Small intestine (tissue), 7 donors: ENCODE data around the gene HOXA3. TPM values are rescaled to one million over a fixed set of nuclear protein-coding genes. Genes with fewer than 3 reads are reported as not detected.
A peak's percentile ranks its signal among the peaks of the same experiment; 100 is the strongest.

Source experiments
- DNase-seq, 2 donors: peaks; one replicate each; pipeline versions ENCODE4 v3.0.0 to v3.0.0-alpha.2; 2013
- FAIRE-seq: peaks from 2 replicates; lab custom pipeline; 2012; peaks lifted over from hg19 to GRCh38; lab: Jason Lieb, UNC
- H3K27ac ChIP-seq, 3 donors: one replicate each; pipeline ENCODE4 v1.5.1; 2013; ENCODE audit warnings: low read length in 2 of 3, mild to moderate bottlenecking in 2 of 3, control low read depth in 1 of 3, inconsistent platforms in 1 of 3, low read depth in 1 of 3, moderate library complexity in 1 of 3
- H3K27me3 ChIP-seq, 3 donors: one replicate each; pipeline ENCODE4 v1.6.1; 2013; ENCODE audit warnings: low read length in 3 of 3, inconsistent platforms in 1 of 3; ENCODE audit not compliant: control insufficient read depth in 3 of 3, insufficient read depth in 3 of 3
- H3K36me3 ChIP-seq, 3 donors: one replicate each; pipeline ENCODE4 v1.6.1; 2013; ENCODE audit warnings: low read length in 3 of 3, inconsistent platforms in 1 of 3, low read depth in 1 of 3, mild to moderate bottlenecking in 1 of 3, moderate library complexity in 1 of 3; ENCODE audit not compliant: control insufficient read depth in 3 of 3, insufficient read depth in 2 of 3
- H3K4me1 ChIP-seq, 3 donors: one replicate each; pipeline ENCODE4 v1.6.1; 2013; ENCODE audit warnings: low read length in 2 of 3, inconsistent platforms in 1 of 3, low read depth in 1 of 3, mild to moderate bottlenecking in 1 of 3, moderate library complexity in 1 of 3; ENCODE audit not compliant: control insufficient read depth in 3 of 3, insufficient read depth in 2 of 3
- H3K4me3 ChIP-seq, 3 donors: one replicate each; pipeline ENCODE4 v1.5.1; 2013; ENCODE audit warnings: low read length in 3 of 3, control low read depth in 1 of 3, inconsistent platforms in 1 of 3, low read depth in 1 of 3, mild to moderate bottlenecking in 1 of 3, moderate library complexity in 1 of 3
- H3K9me3 ChIP-seq, 2 donors: one replicate each; pipeline ENCODE4 v1.6.1; 2013; ENCODE audit warnings: low read depth in 1 of 2, low read length in 1 of 2; ENCODE audit not compliant: control insufficient read depth in 2 of 2, insufficient read depth in 1 of 2
- whole genome bisulfite sequencing, 3 donors: extraction: QIAGEN DNeasy Blood & Tissue Kit; methylation state at CpG; one replicate each; pipeline ENCODE4 v1.1.7; 2013; 5-methylcytosine and 5-hydroxymethylcytosine counted together
- polyA plus RNA-seq, 4 donors: library from polyadenylated mRNA; stranded (reverse) in 3 of 4; unstranded in 1 of 4; fragments of 200-250 nt in 3 of 4; fragments of 120-200 nt in 1 of 4; gene quantifications; one replicate each; pipeline versions ENCODE4 v1.2.1 to v1.2.3, GENCODE V29; 2013
- donor health status: healthy with polysubstance abuse.
- donor health status: control.
- donor health status: control.
- donor health status: Bipolar disorder and iron deficiency.
- donor health status: healthy.

The HOXA3 gene
- polyA plus RNA-seq, 4 donors, result 0.45 to 47.4 (median 1.9) TPM

DNA sequence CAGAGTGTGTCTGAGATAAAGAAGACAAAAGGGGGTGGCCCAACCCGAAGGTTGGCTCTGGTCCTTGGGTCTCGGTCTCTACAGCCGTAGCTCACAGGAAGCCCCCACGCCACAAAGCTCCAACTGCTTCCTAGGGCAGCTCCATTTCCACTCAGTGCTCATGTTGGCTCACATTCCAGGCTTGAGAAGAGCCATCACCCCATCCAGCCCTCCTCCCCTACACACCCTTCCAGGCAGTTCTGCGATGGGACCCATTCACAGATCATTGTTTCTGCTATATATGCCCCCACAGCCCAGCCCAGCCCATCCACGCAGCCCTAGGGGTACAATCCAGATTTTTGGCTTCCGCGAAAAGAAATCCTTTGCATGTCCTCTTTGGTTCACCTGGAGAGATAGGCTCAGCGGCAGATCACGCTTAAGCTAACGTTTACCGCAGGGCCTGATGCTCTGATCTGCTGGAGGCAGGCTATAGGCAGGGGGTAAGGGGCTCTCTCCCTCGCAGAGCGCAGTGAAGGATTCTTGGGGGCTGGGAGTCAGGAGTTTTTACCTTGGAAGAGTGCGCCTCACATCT lies 38.9 kb upstream of the HOXA3 start:
- peaks cover 0 to 11% (median 5%) of the 10 kb centered on the region in 3 donors for H3K4me1 ChIP-seq
- DNase-seq (no peak), FAIRE-seq (no peak)
- no peaks in the 10 kb centered on the region for H3K36me3 ChIP-seq
- WGBS, 3 donors, result 16 to 27% (median 24%) methylated on average over 15 of the region's 15 CpGs
- H3K9me3 ChIP-seq, result no peaks in the 10 kb centered on the region
- H3K4me3 ChIP-seq, result peak overlapping the region in 1 of 3 donors; percentile 27
- H3K27ac ChIP-seq, result peak overlapping the region in 1 of 3 donors; percentile 9
- H3K27me3 ChIP-seq, result peaks cover 14 to 93% (median 69%) of the 10 kb centered on the region in 3 donors

DNA sequence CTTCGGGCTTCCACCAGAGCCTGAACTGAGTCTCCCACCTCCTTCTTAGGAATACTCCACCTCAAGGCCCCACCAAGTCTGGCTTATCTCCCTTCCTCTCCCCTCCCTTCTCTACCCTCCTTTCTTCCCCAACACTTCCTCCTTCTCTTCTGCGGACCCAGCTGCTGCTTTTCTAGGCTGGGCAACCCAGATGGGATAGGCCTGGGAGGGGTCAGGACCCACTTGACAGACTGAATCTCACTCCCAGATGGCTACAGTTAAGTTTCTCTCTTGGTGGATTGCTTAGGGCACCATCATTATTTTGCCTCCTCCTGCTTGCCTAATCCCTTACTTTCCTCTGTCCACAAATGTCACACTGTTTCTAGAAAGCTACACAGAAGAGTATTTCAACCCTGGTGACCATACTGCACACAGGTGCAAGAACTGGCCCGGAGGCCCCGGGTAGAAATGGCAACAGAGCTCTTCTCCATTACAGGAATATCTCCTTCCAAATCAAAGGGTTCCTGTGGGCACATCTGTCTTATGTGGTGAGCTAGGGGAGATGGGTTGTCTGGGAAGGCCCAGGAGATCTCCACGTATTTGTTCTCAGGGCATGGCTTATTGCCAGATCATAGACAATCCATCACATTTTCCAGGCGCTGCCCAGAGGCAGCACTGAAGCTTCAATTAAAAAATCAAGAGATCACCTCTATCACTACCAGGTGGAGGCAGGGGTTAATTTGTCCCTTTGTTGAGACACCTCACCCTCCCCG lies 37.8 kb upstream of the HOXA3 start:
- FAIRE-seq (no peak), DNase-seq (no peak)
- H3K9me3 ChIP-seq, result peaks cover 0 to 8% of the 10 kb centered on the region in 2 donors
- H3K4me1 ChIP-seq, result peaks cover 0 to 11% (median 5%) of the 10 kb centered on the region in 3 donors
- peak overlapping the region in 1 of 3 donors; percentile 68 for H3K27ac ChIP-seq
- 19 to 43% (median 32%) methylated on average over 7 of the region's 7 CpGs for WGBS, 3 donors
- H3K27me3 ChIP-seq, result peaks cover 16 to 97% (median 79%) of the 10 kb centered on the region in 3 donors
- no peak overlapping the region for H3K4me3 ChIP-seq
- no peaks in the 10 kb centered on the region for H3K36me3 ChIP-seq

DNA sequence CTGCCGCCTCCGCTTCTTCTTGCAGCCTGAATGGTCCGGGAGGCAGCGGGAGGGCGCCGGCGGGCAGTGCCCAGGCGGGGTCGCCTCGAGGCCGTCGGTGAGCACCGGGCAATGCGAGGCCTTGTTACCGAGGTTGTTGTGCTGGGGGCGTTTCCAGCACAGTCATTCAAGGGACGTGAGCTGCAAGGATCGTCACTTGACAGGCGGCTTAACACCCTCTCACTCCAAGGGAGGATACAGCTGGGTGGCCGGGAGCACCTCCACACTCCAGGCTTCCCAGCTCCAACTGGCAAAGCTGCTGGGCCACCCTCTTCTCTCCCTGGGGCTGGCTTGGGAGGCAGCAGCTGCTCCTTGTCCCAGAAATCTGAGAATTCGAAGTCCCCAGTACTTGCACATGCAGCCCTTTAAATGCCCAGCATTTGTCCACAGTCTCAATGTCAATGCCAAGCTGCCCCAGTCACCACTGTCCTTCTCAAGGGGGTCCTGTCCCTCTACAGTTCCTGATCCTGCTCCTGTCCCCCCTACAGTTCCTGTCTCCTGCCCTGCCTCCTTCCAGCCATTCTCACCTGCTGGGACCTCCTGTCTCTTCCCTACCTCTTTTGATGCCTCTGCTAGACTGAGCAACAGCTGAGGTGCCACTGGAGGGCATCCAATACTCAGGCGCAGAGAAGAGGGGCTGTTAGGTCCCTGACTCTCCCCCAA lies 37.1 kb upstream of the HOXA3 start:
- Histone ChIP-seq H3K36me3 (no peaks in the 10 kb centered on the region), H3K9me3 (peaks cover 0 to 8% of the 10 kb centered on the region in 2 donors), H3K4me3 (peak overlapping the region in 1 of 3 donors; percentile 28), H3K4me1 (peaks cover 4 to 11% (median 7%) of the 10 kb centered on the region in 3 donors), H3K27me3 (peaks cover 16 to 97% (median 83%) of the 10 kb centered on the region in 3 donors), H3K27ac (peak overlapping the region in 1 of 3 donors; percentile 68)
- no peak for DNase-seq
- 7 to 14% (median 11%) methylated on average over 22 of the region's 22 CpGs for WGBS, 3 donors
- FAIRE-seq, result no peak

DNA sequence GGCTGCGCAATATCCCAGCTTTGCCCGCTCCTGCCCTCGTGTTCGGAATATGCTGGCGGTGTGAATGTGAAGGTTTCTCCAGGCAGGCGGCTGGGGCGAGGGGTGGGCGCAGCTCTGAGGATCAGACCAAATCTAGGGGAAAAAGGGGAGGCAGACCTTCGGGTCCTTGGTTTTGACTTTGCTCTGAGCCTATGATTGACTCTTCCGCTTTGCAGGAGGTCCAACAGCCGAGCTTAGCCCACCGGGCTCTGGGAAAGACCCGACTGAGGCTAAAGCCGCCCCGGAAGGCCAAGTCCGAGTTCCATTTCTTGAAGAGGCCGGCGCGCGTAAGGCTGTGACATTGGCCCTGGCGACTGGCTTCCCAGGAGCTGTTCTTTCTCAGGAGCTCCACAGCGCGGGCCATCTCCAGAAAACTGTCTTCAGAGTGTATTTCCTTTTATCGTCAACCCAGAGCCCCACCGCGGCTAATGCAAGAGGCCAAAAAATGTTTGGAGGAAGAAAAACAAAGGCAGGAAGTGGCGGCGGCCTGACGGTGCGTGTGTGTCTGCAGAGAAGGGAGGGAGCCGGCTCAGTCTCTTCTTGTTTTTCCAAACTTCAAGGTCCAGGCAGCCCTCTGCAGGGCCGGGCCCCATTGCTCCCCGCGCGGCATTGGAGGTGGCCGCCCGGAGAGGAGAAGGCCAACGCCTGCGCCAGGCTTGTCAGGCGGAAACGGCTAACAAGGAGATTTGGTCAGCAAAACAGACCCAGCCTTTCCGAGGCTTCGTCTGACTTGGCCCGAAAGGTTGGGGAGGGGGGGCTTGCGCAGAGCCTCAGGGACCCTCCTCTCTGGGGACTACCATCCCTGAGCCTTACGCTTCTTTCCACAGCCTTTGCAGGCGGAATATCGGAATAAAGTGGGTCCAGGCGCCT lies 36.3 kb upstream of the HOXA3 start:
- 4 to 9% (median 8%) methylated on average over 48 to 49 of the region's 49 CpGs for WGBS, 3 donors
- DNase-seq (no peak), FAIRE-seq (no peak)
- Histone ChIP-seq H3K27ac (peak overlapping the region in 1 of 3 donors; percentile 68), H3K9me3 (peaks cover 0 to 8% of the 10 kb centered on the region in 2 donors), H3K4me3 (peak overlapping the region in 2 of 3 donors; percentile 20 to 28), H3K36me3 (no peaks in the 10 kb centered on the region), H3K4me1 (peaks cover 4 to 15% (median 7%) of the 10 kb centered on the region in 3 donors), H3K27me3 (peaks cover 16 to 96% (median 84%) of the 10 kb centered on the region in 3 donors)

DNA sequence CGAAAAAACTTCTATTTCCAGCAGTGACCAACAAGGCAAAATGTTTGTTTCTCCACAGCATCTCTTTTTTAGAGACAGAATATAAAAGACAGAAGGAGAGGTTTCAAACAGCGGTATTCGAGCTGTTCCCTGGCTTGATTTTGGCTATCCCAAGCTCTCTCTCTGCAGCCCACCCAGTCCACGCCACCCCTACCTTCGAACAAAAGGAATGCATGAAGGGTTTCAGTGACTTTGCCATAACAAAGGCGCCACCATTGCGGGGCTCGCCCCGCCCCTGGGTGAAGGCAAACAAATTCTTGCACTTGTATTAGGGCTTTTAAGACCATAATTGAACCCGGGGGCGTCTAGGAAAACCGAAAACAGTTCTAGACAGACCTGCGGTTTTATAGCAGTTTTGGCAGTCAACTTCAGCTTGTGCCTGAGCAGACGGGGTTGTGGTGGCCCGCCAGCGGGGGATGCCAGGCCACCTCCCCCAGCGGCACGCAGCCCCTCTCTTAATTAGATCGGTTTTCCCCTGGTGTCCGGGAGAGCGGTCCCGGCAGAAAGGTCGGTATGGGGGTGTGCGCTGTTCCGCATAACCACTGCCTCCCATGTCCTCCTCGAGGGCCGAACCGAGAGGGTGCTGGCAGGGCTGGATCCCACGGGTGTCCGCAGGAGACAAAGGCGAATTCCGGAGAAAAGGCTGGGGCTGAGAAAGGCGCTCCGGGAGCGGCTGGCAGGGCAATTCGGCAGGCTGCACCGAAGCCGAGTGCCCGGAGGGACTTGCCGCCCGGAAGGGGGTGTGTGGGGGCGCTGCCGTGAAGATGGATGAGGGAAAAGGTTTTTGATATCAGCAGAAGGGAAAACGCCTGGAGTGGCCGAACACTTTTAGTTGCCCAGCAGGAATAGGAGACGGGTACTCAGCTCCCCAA lies 35.3 kb upstream of the HOXA3 start:
- DNase-seq, result no peak
- no peak for FAIRE-seq
- Histone ChIP-seq H3K4me1 (peaks cover 2 to 13% (median 4%) of the 10 kb centered on the region in 3 donors), H3K4me3 (peak overlapping the region in 2 of 3 donors; percentile 20 to 28), H3K27me3 (peaks cover 19 to 96% (median 86%) of the 10 kb centered on the region in 3 donors), H3K36me3 (no peaks in the 10 kb centered on the region), H3K9me3 (peaks cover 0 to 11% of the 10 kb centered on the region in 2 donors), H3K27ac (peak overlapping the region in 1 of 3 donors; percentile 68)
- WGBS, 3 donors, result 5 to 8% (median 8%) methylated on average over 46 of the region's 46 CpGs

DNA sequence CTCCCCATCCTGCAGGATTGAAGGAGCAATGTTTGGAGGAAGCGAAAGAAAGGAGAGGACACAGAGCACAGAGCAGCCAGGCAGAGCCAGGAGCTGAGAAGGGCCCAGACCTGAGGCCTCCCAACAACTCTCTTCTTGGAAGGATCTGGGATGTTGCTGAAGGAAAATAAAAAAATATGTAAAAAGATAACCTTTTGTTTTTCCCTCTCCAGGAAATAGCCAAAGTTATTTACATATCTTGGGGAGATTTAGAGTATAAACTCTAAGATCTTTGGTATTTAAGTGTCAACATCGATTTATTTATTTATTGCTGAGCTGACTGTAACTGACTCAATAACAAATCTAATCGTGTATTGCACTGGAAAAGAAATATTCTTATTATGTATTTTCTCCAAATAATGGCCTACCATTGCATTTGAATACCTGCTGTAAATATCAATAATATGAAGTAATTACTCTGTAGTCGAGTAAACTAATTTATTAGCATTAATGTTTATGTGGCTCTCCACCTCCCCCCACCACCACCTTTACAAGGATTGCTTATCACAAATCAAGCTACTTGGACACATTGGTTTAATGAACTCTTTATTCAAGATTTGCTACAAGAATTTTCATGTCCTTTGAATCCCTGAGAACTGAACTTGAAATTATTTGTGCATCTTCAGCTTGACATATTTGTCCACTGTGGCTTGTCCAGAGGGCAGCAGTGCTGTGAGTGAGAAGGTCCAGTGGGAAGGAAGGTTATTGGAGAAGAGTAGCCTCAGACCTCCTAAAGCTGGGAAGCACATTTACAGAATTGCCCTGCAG lies 34.5 kb upstream of the HOXA3 start:
- Histone ChIP-seq H3K4me1 (peaks cover 2 to 13% (median 4%) of the 10 kb centered on the region in 3 donors), H3K9me3 (peaks cover 0 to 11% of the 10 kb centered on the region in 2 donors), H3K27me3 (peaks cover 14 to 97% (median 88%) of the 10 kb centered on the region in 3 donors), H3K4me3 (no peak overlapping the region), H3K27ac (peak overlapping the region in 1 of 3 donors; percentile 29), H3K36me3 (no peaks in the 10 kb centered on the region)
- WGBS, 3 donors, result 15 to 18% (median 16%) methylated on average over 4 of the region's 4 CpGs
- FAIRE-seq, result no peak
- no peak for DNase-seq
